Spleen (tissue), 7 donors: ENCODE data around the gene EFCAB5.

Experiments used
- CTCF ChIP-seq, 11 experiments: fragments of 200-600 bp in 7 of 11; fragments of 450-650 bp in 4 of 11; sonication (generic) in 4 of 11; IDR thresholded peaks in 8 of 11; conservative IDR thresholded peaks in 3 of 11; 1 replicate in 7 of 11; 2 replicates in 4 of 11; pipeline versions ENCODE4 v1.4.0 to v1.8.0; 2016 to 2021; ENCODE audit warnings: antibody characterized with exemption in 11 of 11, inconsistent platforms in 4 of 11, mild to moderate bottlenecking in 1 of 11
- POLR2A ChIP-seq, 3 donors: fragments of 450-650 bp; IDR thresholded peaks; one replicate each; pipeline ENCODE4 v1.5.1; 2017; ENCODE audit warnings: antibody characterized with exemption in 3 of 3, mild to moderate bottlenecking in 1 of 3
- POLR2AphosphoS5 ChIP-seq, 3 donors: sonication (generic); formaldehyde crosslinking; IDR thresholded peaks; one replicate each; pipeline ENCODE4 v1.5.1; 2017; ENCODE audit warnings: antibody characterized with exemption in 3 of 3
- donor health status: DM: no; HTN: no; CAD: no; lungs with moderate emphysema.
- donor health status: DM: no; HTN: no; CAD: no.
- donor health status: DM: no; HTN: no; CAD: no.

GRCh38 chr17:29929533-29930408, 11.7 kb upstream of the EFCAB5 start, which contains the start of gene SSH2:
- TF ChIP-seq CTCF (IDR thresholded peaks at IDR 0.05 in 8 of 11, conservative IDR thresholded peaks at IDR 0.05 in 3 of 11) (peak in 1 of 11 experiments; percentile 31), POLR2A (IDR thresholded peaks at IDR 0.05) (no peak), POLR2AphosphoS5 (IDR thresholded peaks at IDR 0.05) (peak; percentile 84 to 92 (median 91))
